Measurements from ENCODE around the gene TTC9B.
"Not testable (repeated sequence)": the region's sequence is repeated elsewhere in the genome, so short reads cannot be mapped to it uniquely, and the experiment has no call there.

The TTC9B gene

DNA sequence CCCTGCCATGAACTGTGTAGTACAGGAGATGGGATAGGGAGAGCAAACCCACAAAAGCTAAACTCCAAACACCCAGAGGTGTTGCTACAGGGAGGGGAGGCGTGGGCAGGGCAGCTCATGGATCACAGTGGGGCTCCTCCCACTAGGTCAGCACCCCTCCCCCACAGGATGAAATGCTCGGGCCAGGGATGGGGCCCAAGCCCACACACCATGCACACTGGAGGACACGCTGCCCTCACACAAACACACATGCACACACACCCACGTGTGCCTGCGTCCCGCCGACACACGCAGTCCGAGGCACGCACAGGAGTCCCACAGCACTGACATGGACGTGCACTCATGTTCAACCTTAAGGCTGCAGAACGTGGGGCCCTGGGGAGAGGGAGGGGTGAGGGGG is 14.3 kb upstream of the TTC9B start:
- FAIRE-seq: no peak

DNA sequence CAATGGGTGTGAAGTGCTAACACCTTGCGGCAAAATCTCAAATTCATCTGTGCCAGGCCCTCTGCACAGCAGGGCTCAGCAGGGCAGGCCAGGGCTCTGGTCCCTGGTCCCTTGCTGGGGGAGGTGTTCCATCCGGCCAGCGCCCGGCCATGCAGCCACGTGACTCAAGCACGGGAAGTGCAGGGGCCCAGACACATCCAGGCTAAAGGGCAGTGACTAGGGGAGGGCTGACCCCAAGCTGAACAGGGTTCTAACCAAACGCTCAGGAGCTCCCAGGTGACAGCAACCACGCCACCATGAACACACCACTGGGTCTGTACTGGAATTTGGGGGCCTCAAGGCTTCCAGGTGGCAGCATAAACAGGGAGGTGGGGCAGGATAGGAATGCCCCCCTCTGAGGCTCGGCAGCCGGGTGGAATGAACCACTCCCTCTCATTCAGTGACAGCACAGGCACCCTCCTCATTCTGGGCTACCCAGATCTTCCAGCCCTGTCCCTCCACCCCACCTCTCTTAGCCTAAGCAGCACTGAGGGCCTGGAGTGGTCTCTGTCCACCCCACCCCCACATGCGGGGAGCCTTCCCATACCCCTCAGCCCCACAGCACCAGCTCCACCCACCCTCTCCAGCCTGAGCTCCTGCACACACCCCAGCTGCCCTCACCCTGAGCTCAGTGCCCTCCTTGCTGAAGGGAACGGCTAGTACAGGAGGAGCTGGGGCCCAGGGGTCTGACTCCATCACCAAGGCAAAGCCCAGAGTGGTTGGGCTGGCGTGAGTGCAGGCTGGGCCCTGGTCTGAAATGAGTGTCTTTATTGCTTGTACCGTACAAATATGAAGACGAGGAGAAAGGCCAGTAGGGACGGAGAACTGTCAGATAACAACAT is 13.6 kb upstream of the TTC9B start:
- FAIRE-seq: no peak

GRCh38 chr19:40231057-40231456 is 12.9 kb upstream of the TTC9B start:
- no peak for FAIRE-seq

GRCh38 chr19:40229926-40230417 is 11.8 kb upstream of the TTC9B start:
- no peak for FAIRE-seq

GRCh38 chr19:40229484-40229883 is 11.3 kb upstream of the TTC9B start:
- no peak for FAIRE-seq

DNA sequence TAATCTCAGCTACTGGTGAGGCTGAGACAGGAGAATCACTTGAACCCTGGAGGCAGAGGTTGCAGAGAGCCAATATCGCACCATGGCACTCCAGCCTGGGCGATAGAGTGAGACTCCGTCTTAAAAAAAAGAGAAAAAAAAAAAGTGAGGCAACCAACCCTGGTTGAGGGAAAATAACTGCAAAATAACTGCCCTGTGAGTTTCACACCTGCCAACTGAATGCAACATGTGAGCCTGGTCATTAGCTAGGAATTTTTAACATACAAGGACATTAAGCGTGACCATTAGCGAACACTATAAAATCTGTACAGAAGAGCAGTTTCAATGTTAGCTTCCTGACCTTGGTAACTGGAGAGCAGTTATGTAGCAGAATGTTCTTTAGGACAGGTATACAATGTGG is 10.7 kb upstream of the TTC9B start:
- FAIRE-seq: no peak

DNA sequence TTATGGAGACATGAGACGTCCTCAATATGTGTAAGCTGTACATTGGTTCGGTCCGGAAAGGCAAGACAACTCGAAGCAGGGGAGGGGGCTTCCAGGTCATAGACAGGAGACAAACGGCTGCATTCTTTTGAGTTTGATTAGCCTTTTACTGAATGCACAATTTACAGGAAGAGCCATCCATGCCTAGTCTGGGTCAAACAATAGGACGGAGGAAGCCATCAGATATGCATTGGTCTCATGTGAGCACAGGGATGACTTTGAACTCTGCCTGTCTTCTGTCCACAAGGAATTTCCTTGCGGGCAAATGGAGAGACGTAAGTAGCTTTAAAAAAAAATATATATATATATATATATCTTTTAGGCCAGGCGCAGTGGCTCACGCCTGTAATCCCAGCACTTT is 10.2 kb upstream of the TTC9B start:
- no peak for FAIRE-seq

DNA sequence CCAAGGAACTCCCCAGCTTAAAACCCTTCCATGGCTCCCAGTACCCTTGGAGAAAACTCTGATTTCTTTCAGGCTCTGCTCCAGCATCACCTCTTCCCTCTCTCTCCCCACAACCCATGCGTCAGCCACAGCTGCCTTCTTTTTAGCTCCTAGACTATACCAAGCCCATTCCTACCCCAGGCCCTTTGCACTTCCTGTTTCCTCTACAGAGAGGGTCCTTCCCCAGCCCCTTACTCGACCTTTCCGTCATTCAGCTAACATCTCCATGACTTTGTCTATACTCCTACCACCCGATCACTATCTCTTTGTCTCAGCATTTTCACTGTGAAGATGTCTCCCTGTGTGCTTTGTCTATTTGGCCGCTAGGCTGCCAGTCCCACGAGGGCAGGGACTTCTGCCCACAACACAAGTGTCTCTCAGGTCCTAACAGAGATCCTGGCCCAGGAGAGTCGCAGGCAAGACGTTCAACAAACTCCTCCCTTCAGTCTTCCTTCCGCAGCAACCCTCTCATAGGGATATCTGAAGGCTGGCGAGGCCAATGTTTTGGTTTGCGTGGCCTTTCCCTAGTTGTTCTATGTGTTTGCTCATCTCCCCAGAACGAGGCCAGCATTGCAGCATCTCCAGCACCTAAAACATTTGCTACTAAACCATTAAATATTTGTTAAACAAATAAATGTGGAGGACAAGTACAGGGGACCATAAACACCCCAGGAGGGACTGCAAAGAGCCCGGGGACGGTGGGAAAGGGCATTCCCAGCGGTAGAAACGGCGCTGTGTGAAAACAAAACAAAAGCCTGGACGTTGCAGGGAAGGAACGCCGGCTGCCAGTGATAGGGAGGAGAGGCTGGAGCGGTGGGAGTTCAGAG is 7.5 kb upstream of the TTC9B start:
- FAIRE-seq: no peak

GRCh38 chr19:40224342-40225150 is 6.4 kb upstream of the TTC9B start:
- no peak for FAIRE-seq

DNA sequence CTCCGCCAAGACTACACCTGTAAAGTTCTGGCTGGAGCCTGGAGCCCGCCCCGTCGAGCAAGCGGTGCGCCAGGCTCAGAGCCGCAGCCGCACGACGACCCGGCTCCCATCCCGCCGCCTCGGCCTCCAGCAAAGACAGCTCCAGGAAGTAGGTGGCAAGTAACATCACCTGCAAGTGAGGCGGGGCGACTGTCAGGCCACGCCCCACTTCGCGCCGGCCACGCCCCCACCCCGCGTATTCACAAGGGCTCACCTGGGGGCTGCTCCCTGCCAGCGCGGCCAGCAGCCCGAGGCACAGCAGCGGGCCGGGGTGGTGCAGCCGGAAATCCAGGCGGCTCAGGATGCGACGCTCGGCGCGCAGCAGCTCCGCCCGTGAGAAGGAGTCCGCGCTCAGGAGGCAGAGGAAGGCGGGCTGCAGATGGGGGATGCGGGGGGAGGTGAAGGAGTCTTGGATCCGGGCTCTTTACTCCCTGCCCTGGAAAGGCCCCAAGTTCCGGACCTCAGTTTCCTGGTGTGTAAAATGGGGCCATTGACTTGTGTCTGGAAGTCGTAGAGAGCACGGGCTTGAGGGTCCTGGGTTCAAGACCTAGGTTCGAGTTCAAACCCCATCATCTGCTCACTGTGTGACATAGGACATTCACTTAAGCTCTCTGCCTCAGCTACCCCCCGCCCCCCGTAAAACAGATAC is 5.1 kb upstream of the TTC9B start:
- FAIRE-seq: no peak

DNA sequence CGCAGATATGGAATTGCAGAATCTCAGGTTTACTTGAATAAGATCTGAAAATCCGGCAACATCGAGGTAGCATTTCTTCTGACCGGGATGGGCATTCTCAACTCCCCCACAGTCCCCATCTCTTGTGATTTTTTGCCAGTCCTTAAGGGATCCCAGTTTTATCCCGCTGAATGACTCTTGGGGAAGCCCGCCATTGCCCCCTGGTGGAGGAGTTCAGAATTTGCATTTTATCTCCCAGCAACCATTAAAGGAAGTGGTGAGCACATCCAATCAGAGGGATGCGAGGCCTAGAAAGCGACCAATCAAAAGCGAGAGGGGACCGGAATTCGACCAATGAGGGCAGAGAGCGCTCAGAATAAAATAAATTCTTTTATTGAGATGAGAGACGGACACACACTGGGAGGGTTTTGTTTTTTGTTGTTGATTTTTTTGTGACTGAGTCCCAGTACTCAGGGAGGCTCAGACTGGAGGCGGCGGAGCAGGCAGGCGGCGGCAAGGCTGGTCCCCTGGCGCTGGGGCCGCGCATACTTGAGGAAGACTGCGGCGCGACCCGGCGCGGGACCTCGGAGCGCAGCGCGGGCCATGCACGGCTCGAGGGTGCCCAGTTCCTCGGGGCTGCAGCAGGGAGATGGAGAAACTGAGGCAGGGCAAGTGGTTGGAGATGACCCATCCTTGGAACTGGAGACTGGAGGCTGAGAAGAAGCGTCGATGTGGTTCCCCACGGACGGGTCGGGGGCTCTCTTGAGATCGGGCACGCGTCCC is 3.9 kb upstream of the TTC9B start:
- peak; percentile 96 for FAIRE-seq

DNA sequence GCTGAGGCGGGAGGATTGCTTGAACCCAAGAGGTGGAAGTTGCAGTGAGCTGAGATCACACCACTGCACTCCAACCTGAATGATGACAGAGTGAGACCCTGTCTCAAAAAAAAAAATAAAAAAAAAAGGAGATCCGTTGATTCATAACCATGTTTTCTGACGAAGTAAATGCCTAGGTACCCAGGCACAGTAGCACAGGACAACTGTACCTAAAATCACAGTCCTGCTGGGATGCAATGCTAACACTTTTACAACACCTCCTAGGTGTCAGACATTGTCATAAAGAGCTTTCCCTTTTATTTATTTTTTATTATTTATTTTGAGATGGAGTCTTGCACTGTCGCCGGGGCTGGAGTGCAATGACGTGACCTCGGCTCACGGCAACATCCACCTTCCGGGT is 2.5 kb upstream of the TTC9B start:
- no peak for FAIRE-seq

- FAIRE-seq: no peak
These were observed 1.6 kb upstream of the TTC9B start for GRCh38 chr19:40219721-40220276.

DNA sequence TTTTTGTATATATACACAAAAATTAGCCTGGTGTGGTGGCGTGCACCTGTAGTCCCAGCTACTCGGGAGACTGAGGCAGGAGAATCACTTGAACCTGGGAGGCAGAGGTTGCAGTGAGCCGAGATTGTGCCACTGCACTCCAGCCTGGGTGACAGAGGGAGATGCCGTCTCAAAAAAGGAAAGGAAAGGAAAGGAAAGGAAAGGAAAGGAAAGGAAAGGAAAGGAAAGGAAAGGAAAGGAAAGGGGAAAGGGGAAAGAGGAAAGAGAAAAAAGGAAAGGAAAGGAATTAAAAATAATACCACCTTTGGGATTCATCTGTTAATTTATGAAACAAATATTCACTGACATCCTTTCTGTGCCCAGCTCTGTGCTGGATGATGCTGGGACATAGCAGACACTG is 845 bp upstream of the TTC9B start:
- FAIRE-seq: not testable (repeated sequence)

GRCh38 chr19:40217027-40217810 is 965 bp downstream of the TTC9B start:
- FAIRE-seq: no peak

- no peak for FAIRE-seq
These were observed 1.5 kb downstream of the TTC9B start for GRCh38 chr19:40216777-40217026.

DNA sequence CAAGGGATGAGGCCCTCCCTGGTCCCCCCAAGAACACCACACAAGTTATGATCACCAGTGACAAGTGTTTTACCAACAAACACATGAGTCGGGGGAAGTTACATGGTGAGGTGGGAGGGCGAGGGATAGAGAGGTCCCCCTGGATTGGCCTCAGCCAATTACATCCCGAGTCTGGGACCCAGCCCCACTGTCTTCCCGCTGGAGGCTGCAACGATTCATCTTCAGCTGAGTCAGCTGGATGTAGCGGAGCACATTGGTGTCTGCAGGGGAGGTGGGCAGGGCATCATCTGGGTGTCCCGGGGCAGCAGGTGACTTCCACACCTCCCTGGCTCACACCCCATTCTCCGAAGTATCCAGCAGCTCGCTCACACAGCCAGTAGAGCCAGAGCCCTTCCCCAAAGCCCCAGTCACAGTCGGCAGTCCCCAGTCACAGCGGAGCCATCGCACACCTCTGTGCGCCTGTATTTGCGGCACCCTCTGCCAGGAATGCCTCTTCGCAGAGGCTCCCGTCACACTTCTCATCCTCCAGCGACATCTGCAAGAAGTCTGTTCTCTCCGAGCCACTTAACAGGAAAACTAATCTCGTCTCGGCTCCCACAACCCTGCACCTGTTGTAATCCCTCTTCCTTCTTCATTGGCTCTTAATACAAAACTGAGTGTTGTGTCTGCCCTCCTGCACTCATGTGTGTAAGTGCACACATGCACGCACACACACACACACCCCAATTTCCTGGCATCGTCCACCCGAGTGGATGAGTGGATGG is 2.0 kb downstream of the TTC9B start:
- FAIRE-seq: no peak

- no peak for FAIRE-seq
These were observed 3.2 kb downstream of the TTC9B start for GRCh38 chr19:40214936-40215335.

GRCh38 chr19:40213882-40214570 is 4.2 kb downstream of the TTC9B start:
- no peak for FAIRE-seq

Data from A204.1 (cell line).